GM21360 (cell line): ENCODE data around the gene TAF3.

Source experiments
- ATAC-seq: cut with Tn5 transposase; IDR thresholded peaks from one replicate; pipeline ENCODE4 v1.9.1; 2021; ENCODE audit warnings: mild to moderate bottlenecking, moderate library complexity; ENCODE audit not compliant: unreplicated experiment

The TAF3 gene

GRCh38 chr10:8054494-8055407 is 236.4 kb downstream of the TAF3 start, which contains the start of gene GATA3:
GATA3 (plus strand) TSS chr10:8054688; CDS start chr10:8055656, 968 bp downstream.
- ATAC-seq, result peak; percentile 37

DNA sequence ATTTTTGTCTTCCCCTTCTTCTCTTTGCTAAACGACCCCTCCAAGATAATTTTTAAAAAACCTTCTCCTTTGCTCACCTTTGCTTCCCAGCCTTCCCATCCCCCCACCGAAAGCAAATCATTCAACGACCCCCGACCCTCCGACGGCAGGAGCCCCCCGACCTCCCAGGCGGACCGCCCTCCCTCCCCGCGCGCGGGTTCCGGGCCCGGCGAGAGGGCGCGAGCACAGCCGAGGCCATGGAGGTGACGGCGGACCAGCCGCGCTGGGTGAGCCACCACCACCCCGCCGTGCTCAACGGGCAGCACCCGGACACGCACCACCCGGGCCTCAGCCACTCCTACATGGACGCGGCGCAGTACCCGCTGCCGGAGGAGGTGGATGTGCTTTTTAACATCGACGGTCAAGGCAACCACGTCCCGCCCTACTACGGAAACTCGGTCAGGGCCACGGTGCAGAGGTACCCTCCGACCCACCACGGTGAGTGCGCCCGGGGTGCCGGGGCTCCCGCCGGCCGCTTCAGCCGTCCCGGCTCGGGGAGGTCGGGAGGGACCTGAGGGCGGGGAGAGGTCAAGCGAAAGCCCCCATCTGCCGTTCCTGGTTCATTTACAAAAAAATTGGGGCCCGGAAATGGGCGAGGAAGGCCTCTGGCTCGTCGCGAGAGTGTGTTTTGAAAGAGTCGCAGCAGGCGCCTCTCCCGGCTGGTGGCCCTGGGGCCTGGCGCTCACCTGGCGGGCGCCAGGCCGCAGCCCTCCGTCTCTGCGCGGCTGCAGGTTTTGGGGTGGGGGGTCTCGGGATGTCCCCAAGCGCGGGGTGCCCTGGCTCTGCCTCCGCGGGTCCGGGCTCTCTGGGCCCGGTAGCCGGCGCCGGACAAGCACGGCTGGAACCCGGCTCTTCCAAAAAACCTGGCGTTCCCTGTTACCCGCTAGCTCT is 237.4 kb downstream of the TAF3 start:
- ATAC-seq, result no peak

DNA sequence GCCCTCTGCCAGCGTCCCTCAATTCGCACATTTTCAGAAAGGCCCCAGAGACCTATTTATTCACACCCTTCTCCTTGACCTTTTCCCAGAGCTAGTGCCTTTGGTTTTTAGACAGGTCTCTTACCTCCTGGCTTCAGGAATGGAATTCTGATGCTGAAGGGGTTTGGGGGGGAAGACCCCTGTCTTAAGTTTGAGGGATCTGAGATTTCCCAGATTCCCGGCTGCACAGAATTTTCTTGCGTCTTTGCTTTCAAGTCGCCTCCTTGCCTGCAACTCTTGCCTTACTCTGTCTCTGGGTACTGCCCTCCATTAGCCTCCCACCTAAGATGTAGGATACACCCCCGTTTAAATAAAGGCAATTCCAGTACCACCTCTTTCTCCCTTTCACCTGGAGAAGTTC is 238.1 kb downstream of the TAF3 start:
- no peak for ATAC-seq

DNA sequence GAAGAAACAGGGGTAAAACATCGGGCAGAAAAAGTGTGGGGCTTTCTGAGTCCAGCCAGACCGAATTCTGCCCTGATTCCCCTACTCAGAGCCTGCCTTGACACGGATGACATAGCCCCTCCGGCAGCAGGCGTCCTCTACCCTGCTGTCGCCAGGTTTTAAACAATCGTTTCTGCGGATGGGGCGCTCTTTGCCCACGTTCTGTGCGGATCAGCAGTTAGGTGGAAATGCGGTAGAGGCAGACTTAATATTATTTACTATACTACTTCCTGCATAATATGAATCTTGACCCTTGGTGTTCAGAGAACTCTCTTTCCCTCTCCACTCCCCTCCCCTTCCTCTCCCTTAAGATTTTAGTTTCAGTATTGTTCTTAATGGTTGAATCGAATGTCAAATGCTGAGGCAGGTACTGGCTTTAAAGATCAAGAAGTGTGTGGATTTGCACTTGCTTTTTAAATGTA is 238.6 kb downstream of the TAF3 start:
- ATAC-seq, result peak; percentile 31

DNA sequence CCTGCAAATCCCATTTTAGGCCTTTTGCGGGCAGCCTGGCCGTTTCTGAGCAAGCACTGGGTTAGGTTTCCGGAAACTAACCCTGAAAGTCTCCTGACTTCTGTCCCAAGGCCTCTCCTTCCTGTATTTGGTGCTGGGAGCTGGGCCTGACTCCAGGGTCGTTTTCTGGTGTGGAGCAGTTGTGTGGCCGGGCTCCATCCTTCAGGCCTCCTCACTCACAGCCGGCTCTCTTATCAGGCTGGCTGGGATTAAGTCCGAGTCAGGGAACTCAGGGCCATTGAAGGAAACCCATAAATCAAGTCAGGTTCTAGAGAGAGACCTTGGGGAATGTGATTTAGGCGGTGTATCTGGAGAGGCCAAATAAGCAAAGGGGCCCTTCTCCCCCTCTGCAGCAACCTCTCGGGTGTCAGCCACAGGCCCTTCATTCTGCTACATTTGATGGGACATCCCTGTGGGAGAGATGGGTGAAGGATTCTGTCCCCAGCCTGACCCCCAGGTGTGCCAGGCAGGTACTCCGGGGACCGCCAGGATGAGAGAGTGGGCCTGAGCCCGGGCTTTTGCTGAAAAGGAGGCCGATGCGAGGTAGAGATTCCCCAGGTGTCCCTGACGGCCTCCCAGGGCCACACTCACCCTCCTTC is 239.4 kb downstream of the TAF3 start:
- no peak for ATAC-seq

- no peak for ATAC-seq
These were observed 240.2 kb downstream of the TAF3 start for GRCh38 chr10:8058274-8059111.

DNA sequence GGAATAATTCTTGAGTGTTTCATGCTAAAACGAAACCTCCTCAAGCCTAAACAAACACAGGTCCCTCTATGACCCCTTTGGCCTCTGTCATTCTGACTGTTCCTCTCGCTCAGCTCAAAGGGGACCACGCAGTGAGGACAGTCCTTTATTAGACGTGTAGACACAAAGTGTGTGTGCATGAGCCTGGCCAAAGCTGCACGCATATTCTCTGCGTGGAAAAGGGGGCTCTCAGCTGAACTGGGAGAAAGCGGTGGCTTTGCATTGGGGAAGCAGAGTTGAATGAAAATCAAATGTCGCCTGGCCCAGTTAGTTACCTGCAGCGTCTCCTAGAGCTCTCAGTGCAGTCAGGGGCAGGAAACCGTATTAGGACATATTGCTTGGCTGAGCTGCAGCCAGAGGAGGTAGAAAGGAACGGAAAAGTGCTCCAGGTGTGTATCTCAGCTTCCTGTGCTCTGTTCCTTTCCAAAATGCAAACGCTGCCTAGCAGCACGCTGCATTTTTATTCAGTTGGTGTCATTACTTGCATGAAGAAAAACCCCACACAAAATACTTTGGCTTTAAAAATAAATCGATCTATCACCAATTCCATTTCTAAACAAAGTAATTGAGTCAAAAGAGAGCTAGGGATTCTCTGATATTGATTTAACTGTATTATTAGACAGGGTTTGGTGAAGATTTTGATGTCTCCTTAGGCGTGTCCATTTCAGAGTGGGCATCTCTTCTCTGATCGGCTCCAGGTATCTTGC is 241.1 kb downstream of the TAF3 start:
- no peak for ATAC-seq

GRCh38 chr10:8060010-8060703 is 241.9 kb downstream of the TAF3 start:
- peak; percentile 36 for ATAC-seq

GRCh38 chr10:8060704-8061121 is 242.4 kb downstream of the TAF3 start:
- ATAC-seq, result no peak

GRCh38 chr10:8061274-8062211 is 243.2 kb downstream of the TAF3 start:
- ATAC-seq, result no peak

GRCh38 chr10:8063128-8063908 is 245.0 kb downstream of the TAF3 start:
- no peak for ATAC-seq

- no peak for ATAC-seq
These were observed 245.6 kb downstream of the TAF3 start for GRCh38 chr10:8063935-8064334.

DNA sequence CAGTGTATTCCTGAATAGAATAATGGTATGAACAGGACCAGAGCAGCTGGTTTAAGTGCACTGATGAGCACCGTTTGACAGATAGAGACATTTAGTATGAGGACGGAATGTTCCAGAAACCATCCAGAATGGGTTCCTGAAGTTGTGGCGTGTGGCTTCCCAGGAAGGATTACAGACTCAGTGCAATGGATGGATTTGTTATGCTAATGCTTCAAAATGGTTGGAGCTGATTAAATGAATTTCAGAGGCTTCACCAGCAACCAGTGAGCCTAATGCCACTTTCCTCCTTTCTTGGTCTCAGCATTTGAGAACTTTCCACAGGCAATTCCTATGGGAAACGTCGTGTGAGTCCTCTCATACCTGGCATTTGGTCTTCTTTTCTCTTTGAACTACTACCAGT is 246.1 kb downstream of the TAF3 start:
- no peak for ATAC-seq

DNA sequence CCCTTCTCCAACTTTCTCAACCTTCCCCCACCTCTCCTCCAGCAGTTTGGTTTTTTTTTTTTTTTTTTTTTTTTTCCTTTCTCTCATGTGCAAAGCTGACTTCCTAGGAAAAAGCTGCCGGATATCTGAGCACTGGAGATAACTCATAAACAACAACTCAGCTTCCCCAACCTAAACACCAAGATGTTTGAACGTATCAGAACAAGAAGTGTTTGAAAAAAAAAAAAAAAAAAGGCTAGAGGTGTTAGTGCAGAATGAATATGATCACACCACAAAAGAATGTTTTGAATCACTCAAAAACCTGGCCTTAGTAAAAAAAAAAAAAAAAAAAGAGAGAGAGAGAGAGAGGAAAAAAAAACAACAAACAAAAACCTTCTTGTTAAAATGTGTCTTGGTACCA is 247.3 kb downstream of the TAF3 start:
- ATAC-seq, result no peak

GRCh38 chr10:8066124-8066523 is 247.8 kb downstream of the TAF3 start:
- no peak for ATAC-seq
